GM12878 (cell line): ENCODE results near the gene CD164L2. TPM values are rescaled to one million over a fixed set of nuclear protein-coding genes. Genes with fewer than 3 reads are reported as not detected.

Experiments used
- ATAC-seq: fragments of 200-7000 bp; cut with Tn5 transposase; 3 replicates; pipeline ENCODE4 v1.9.1; 2020; ENCODE audit warnings: mild to moderate bottlenecking, moderate library complexity
- BruUV-seq: library from RNA; stranded (reverse); fragments of 400-500 nt; replicated peaks from 2 replicates; lab custom pipeline; 2021; lab: Mats Ljungman, UMichigan
- CTCF ChIA-PET: fragments of 300-600 bp; sonication (Branson Sonifier 250); formaldehyde crosslinking; extraction: SDS; loops from one replicate; lab custom pipeline; 2021; ENCODE audit warnings: inconsistent platforms; lab: Yijun Ruan, JAX
- POLR2A ChIA-PET: fragments of 350-600 bp; formaldehyde crosslinking; extraction: SDS; loops from one replicate; lab custom pipeline; 2021; ENCODE audit warnings: inconsistent platforms; lab: Charles Lee
- RAD21 ChIA-PET: fragments of 300-600 bp; sonication (Branson Sonifier 250); formaldehyde crosslinking; loops from one replicate; lab custom pipeline; 2023; ENCODE audit warnings: antibody characterized with exemption; ENCODE audit not compliant: unreplicated experiment; lab: Charles Lee
- SMC1A ChIA-PET: fragments of 300-600 bp; sonication (Branson Sonifier 250); formaldehyde crosslinking; loops from one replicate; lab custom pipeline; 2023; ENCODE audit not compliant: unreplicated experiment, uncharacterized antibody; lab: Charles Lee
- DNase-seq: peaks from one replicate; pipeline ENCODE4 v3.0.0-alpha.2; 2011; ENCODE audit warnings: low read depth, low spot score
- FAIRE-seq: peaks from 3 replicates; lab custom pipeline; 2011; peaks lifted over from hg19 to GRCh38; lab: Jason Lieb, UNC
- H2AFZ ChIP-seq: 2 replicates; pipeline ENCODE4 v1.6.0; 2011; ENCODE audit warnings: low read depth, low read length, control low read depth; ENCODE audit not compliant: control insufficient read depth
- H3K27ac ChIP-seq: 2 replicates; pipeline ENCODE4 v1.5.1; 2011; ENCODE audit warnings: control low read depth; ENCODE audit not compliant: control insufficient read depth, insufficient read depth
- H3K27me3 ChIP-seq, 2 experiments: replicated peaks in 1 of 2; 2 replicates each; pipeline versions ENCODE4 v1.6.0 to v1.6.1; 2011; ENCODE audit warnings: low read length in 1 of 2; ENCODE audit not compliant: control insufficient read depth in 2 of 2, insufficient read depth in 2 of 2
- H3K36me3 ChIP-seq, 2 experiments: 2 replicates each; pipeline ENCODE4 v1.5.1; 2011; ENCODE audit warnings: low read length in 1 of 2; ENCODE audit not compliant: control insufficient read depth in 2 of 2, insufficient read depth in 2 of 2
- H3K4me1 ChIP-seq: 2 replicates; pipeline ENCODE4 v1.6.1; 2011; ENCODE audit warnings: mild to moderate bottlenecking, low read length, moderate library complexity, mixed read lengths; ENCODE audit not compliant: control insufficient read depth, insufficient read depth
- H3K4me2 ChIP-seq: 2 replicates; pipeline ENCODE4 v1.6.0; 2011; ENCODE audit warnings: control low read depth; ENCODE audit not compliant: control insufficient read depth, insufficient read depth
- H3K4me3 ChIP-seq: fragments of 200-600 bp; sonication (generic); 2 replicates; pipeline ENCODE4 v1.5.1; 2016
- H3K79me2 ChIP-seq: 2 replicates; pipeline ENCODE4 v1.6.0; 2011; ENCODE audit warnings: low read length; ENCODE audit not compliant: control insufficient read depth, insufficient read depth
- H3K9ac ChIP-seq: 2 replicates; pipeline ENCODE4 v1.8.0; 2011; ENCODE audit warnings: low read length, control low read depth, mixed read lengths; ENCODE audit not compliant: control insufficient read depth, insufficient read depth
- H3K9me3 ChIP-seq: replicated peaks from 3 replicates; pipeline ENCODE4 v1.5.1; 2011; ENCODE audit warnings: mild to moderate bottlenecking, low read length; ENCODE audit not compliant: control insufficient read depth, insufficient read depth
- H4K20me1 ChIP-seq: 2 replicates; pipeline ENCODE4 v1.6.0; 2011; ENCODE audit not compliant: control insufficient read depth, insufficient read depth
- BCL11A ChIP-seq: IDR thresholded peaks from 2 replicates; pipeline ENCODE4 v1.6.1; 2011; ENCODE audit warnings: low read depth, low read length
- EED ChIP-seq: sonication (generic); IDR thresholded peaks from 2 replicates; pipeline ENCODE4 v1.6.1; 2016; ENCODE audit warnings: antibody characterized with exemption, low read depth
- ESRRA ChIP-seq: IDR thresholded peaks from 2 replicates; pipeline ENCODE4 v1.6.1; 2012; ENCODE audit warnings: mild to moderate bottlenecking, low read length, improper control_type of control experiment
- HCFC1 ChIP-seq: fragments of 150-350 bp; IDR thresholded peaks from 2 replicates; pipeline ENCODE4 v1.6.1; 2014; ENCODE audit warnings: low read length
- NFIC ChIP-seq: IDR thresholded peaks from 2 replicates; pipeline ENCODE4 v1.6.1; 2012; ENCODE audit warnings: low read depth, mild to moderate bottlenecking, inconsistent platforms, low read length, moderate library complexity
- PML ChIP-seq: IDR thresholded peaks from 2 replicates; pipeline ENCODE4 v1.6.1; 2012; ENCODE audit warnings: low read length, inconsistent platforms
- SMAD5 ChIP-seq: IDR thresholded peaks from 2 replicates; pipeline ENCODE4 v1.6.1; 2016; ENCODE audit warnings: antibody characterized with exemption, low read depth
- ZNF24 ChIP-seq: fragments of 450-650 bp; IDR thresholded peaks from 2 replicates; pipeline ENCODE4 v1.6.1; 2017; ENCODE audit warnings: antibody characterized with exemption, mild to moderate bottlenecking
- WGBS: methylation state at CpG from one replicate; pipeline ENCODE4 v1.1.6; 2016; ENCODE audit warnings: low lambda C conversion rate; ENCODE audit not compliant: insufficient replicate concordance, insufficient coverage; ENCODE audit errors: missing lambda C conversion rate; 5-methylcytosine and 5-hydroxymethylcytosine counted together
- in situ Hi-C: fragments of 300-500 bp; cut with MboI; formaldehyde crosslinking; loops from 9 replicates; pipeline ENCODE4 v1.14.3; 2018; ENCODE audit warnings: mixed read lengths
- intact Hi-C: fragments of 100-400 bp; cut with micrococcal nuclease; formaldehyde crosslinking; loops from one replicate; pipeline ENCODE4 v1.14.2; 2022; ENCODE audit not compliant: unreplicated experiment
- polyA plus RNA-seq, 11 experiments: library from polyadenylated mRNA; depleted of rRNA in 4 of 11; unstranded in 6 of 11; stranded (reverse) in 5 of 11; fragments of >200 nt; fragmentation: Nextera tagmentation in 4 of 11; fragmentation: Illumina TruSeq in 1 of 11; extraction: Ambion mirVana in 4 of 11; extraction: Trizol in 1 of 11; gene quantifications; 1 replicate in 1 of 11; 2 replicates in 10 of 11; pipeline versions ENCODE4 v1.2.1 to v1.2.3, GENCODE V29; 2011 to 2016; ENCODE audit warnings: inconsistent platforms in 2 of 11, missing spikeins in 2 of 11, low read depth in 1 of 11
- total RNA-seq, 4 experiments: library from RNA; depleted of rRNA in 3 of 4; stranded (reverse); fragments of >200 nt in 3 of 4; fragmentation: Illumina TruSeq in 1 of 4; extraction: Trizol in 1 of 4; gene quantifications; 2 replicates each; pipeline versions ENCODE4 v1.2.1 to v1.2.3, GENCODE V29; 2013 to 2021
- TF ChIP-seq, protein P1 (sequence below): fragments of 450-650 bp; IDR thresholded peaks from 2 replicates; pipeline ENCODE4 v1.6.1; 2017; ENCODE audit warnings: mild to moderate bottlenecking, moderate library complexity
- TF ChIP-seq, protein P2 (sequence below): fragments of 150-350 bp; IDR thresholded peaks from 2 replicates; pipeline ENCODE4 v1.6.1; 2016; ENCODE audit warnings: low read depth, low read length
- TF ChIP-seq, protein P3 (sequence below): IDR thresholded peaks from 2 replicates; pipeline ENCODE4 v1.6.1; 2012; ENCODE audit warnings: mild to moderate bottlenecking, low read depth, low read length
- TF ChIP-seq, protein P4 (sequence below): IDR thresholded peaks from 2 replicates; pipeline ENCODE4 v1.6.1; 2011; ENCODE audit warnings: borderline replicate concordance, low read depth, mild to moderate bottlenecking, moderate library complexity, low read length; ENCODE audit not compliant: insufficient read depth, poor library complexity, severe bottlenecking

The CD164L2 gene
- total and polyA plus RNA-seq, 10 of the 15 experiments (the other 5 are each of a cell fraction or from before 2014, with no cell fraction given) = not detected

DNA sequence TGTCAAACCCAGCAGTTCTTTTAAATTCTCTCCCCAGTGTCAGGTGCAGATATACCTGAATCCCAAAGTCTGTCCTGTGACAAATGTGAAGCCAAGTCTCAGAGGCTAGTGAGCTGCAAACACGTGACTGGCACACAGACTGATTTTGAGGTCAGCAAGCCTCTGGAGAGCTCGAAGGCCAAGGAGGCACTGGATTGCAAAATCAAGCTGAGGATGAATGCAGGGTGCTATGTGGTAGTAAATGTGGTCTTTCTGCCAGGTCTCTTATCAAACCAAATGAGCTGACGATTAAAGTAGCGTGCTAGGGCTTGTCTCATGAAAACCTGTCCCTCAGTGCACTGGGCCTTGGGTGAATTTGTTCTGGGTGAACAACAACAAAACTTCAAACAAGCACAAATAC is 29.9 kb upstream of the CD164L2 start:
- peaks cover 2% of the 10 kb centered on the region; the same call in 1 of the 2 replicates for H3K79me2 ChIP-seq
- FAIRE-seq (no peak), DNase-seq (no peak), ATAC-seq (no peak)
- no peak overlapping the region for H2AFZ ChIP-seq
- SMC1A ChIA-PET = interaction anchor here (0.8 to 22.2 kb wide), 6 partner anchors 12 to 193 kb away, joined by 3 to 470 read pairs (median 3); partner anchors contain the start of gene AHDC1
- CTCF ChIA-PET = interaction anchor here (0.6 to 18.9 kb wide), 10 partner anchors 15 to 368 kb away, joined by 3 to 240 read pairs (median 6); partner anchors contain the start of gene AHDC1
- no peaks in the 10 kb centered on the region for H3K27me3 ChIP-seq
- H3K4me1 ChIP-seq = peaks cover 24% of the 10 kb centered on the region
- no peak overlapping the region for H3K4me2 ChIP-seq
- WGBS = 92% methylated on average over 4 of the region's 4 CpGs
- BruUV-seq = no TSS peak
- H3K4me3 ChIP-seq = no peak overlapping the region
- H3K9ac ChIP-seq = no peak overlapping the region
- POLR2A ChIA-PET = interaction anchor here (0.6 to 1.3 kb wide), 2 partner anchors 15 to 78 kb away, joined by 3 to 6 read pairs; no protein-coding TSS in a partner anchor
- RAD21 ChIA-PET = interaction anchor here (1.1 to 9.8 kb wide), 3 partner anchors 33 to 76 kb away, joined by 3 to 94 read pairs (median 6); partner anchors contain the start of gene WASF2
- peaks cover 27 to 52% of the 10 kb centered on the region in 2 experiments for H3K36me3 ChIP-seq
- in situ Hi-C loops (no loop called here), intact Hi-C loops (no loop called here)
- H4K20me1 ChIP-seq = no peaks in the 10 kb centered on the region
- H3K27ac ChIP-seq = no peak overlapping the region
- no peaks in the 10 kb centered on the region for H3K9me3 ChIP-seq
- TF ChIP-seq PML (no peak), BCL11A (no peak), EED (no peak), ESRRA (no peak), HCFC1 (no peak), NFIC (no peak), SMAD5 (no peak), ZNF24 (no peak)
- TF ChIP-seq, protein P1, sequence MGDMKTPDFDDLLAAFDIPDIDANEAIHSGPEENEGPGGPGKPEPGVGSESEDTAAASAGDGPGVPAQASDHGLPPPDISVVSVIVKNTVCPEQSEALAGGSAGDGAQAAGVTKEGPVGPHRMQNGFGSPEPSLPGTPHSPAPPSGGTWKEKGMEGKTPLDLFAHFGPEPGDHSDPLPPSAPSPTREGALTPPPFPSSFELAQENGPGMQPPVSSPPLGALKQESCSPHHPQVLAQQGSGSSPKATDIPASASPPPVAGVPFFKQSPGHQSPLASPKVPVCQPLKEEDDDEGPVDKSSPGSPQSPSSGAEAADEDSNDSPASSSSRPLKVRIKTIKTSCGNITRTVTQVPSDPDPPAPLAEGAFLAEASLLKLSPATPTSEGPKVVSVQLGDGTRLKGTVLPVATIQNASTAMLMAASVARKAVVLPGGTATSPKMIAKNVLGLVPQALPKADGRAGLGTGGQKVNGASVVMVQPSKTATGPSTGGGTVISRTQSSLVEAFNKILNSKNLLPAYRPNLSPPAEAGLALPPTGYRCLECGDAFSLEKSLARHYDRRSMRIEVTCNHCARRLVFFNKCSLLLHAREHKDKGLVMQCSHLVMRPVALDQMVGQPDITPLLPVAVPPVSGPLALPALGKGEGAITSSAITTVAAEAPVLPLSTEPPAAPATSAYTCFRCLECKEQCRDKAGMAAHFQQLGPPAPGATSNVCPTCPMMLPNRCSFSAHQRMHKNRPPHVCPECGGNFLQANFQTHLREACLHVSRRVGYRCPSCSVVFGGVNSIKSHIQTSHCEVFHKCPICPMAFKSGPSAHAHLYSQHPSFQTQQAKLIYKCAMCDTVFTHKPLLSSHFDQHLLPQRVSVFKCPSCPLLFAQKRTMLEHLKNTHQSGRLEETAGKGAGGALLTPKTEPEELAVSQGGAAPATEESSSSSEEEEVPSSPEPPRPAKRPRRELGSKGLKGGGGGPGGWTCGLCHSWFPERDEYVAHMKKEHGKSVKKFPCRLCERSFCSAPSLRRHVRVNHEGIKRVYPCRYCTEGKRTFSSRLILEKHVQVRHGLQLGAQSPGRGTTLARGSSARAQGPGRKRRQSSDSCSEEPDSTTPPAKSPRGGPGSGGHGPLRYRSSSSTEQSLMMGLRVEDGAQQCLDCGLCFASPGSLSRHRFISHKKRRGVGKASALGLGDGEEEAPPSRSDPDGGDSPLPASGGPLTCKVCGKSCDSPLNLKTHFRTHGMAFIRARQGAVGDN = no peak
- TF ChIP-seq, protein P2, sequence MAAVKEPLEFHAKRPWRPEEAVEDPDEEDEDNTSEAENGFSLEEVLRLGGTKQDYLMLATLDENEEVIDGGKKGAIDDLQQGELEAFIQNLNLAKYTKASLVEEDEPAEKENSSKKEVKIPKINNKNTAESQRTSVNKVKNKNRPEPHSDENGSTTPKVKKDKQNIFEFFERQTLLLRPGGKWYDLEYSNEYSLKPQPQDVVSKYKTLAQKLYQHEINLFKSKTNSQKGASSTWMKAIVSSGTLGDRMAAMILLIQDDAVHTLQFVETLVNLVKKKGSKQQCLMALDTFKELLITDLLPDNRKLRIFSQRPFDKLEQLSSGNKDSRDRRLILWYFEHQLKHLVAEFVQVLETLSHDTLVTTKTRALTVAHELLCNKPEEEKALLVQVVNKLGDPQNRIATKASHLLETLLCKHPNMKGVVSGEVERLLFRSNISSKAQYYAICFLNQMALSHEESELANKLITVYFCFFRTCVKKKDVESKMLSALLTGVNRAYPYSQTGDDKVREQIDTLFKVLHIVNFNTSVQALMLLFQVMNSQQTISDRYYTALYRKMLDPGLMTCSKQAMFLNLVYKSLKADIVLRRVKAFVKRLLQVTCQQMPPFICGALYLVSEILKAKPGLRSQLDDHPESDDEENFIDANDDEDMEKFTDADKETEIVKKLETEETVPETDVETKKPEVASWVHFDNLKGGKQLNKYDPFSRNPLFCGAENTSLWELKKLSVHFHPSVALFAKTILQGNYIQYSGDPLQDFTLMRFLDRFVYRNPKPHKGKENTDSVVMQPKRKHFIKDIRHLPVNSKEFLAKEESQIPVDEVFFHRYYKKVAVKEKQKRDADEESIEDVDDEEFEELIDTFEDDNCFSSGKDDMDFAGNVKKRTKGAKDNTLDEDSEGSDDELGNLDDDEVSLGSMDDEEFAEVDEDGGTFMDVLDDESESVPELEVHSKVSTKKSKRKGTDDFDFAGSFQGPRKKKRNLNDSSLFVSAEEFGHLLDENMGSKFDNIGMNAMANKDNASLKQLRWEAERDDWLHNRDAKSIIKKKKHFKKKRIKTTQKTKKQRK = no peak
- TF ChIP-seq, protein P3, sequence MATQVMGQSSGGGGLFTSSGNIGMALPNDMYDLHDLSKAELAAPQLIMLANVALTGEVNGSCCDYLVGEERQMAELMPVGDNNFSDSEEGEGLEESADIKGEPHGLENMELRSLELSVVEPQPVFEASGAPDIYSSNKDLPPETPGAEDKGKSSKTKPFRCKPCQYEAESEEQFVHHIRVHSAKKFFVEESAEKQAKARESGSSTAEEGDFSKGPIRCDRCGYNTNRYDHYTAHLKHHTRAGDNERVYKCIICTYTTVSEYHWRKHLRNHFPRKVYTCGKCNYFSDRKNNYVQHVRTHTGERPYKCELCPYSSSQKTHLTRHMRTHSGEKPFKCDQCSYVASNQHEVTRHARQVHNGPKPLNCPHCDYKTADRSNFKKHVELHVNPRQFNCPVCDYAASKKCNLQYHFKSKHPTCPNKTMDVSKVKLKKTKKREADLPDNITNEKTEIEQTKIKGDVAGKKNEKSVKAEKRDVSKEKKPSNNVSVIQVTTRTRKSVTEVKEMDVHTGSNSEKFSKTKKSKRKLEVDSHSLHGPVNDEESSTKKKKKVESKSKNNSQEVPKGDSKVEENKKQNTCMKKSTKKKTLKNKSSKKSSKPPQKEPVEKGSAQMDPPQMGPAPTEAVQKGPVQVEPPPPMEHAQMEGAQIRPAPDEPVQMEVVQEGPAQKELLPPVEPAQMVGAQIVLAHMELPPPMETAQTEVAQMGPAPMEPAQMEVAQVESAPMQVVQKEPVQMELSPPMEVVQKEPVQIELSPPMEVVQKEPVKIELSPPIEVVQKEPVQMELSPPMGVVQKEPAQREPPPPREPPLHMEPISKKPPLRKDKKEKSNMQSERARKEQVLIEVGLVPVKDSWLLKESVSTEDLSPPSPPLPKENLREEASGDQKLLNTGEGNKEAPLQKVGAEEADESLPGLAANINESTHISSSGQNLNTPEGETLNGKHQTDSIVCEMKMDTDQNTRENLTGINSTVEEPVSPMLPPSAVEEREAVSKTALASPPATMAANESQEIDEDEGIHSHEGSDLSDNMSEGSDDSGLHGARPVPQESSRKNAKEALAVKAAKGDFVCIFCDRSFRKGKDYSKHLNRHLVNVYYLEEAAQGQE = no peak
- TF ChIP-seq, protein P4, sequence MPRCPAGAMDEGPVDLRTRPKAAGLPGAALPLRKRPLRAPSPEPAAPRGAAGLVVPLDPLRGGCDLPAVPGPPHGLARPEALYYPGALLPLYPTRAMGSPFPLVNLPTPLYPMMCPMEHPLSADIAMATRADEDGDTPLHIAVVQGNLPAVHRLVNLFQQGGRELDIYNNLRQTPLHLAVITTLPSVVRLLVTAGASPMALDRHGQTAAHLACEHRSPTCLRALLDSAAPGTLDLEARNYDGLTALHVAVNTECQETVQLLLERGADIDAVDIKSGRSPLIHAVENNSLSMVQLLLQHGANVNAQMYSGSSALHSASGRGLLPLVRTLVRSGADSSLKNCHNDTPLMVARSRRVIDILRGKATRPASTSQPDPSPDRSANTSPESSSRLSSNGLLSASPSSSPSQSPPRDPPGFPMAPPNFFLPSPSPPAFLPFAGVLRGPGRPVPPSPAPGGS = no peak
